HL-60 (cell line): ENCODE measurements around the gene SHC1.

Source experiments
- GABPA ChIP-seq: IDR thresholded peaks from 2 replicates; pipeline ENCODE4 v1.6.1; 2012; ENCODE audit warnings: low read depth
- POLR2AphosphoS5 ChIP-seq: IDR thresholded peaks from 2 replicates; pipeline ENCODE4 v1.6.1; 2012; ENCODE audit warnings: low read depth
- SPI1 ChIP-seq: IDR thresholded peaks from 2 replicates; pipeline ENCODE4 v1.6.1; 2012; ENCODE audit warnings: low read depth, mild to moderate bottlenecking, borderline replicate concordance
- TF ChIP-seq, protein P1 (sequence below): IDR thresholded peaks from one replicate; pipeline ENCODE4 v1.5.1; 2011; ENCODE audit warnings: low read length, control low read depth, inconsistent platforms; ENCODE audit not compliant: insufficient read depth
- TF ChIP-seq, protein P2 (sequence below): IDR thresholded peaks from 2 replicates; pipeline ENCODE4 v1.6.1; 2012; ENCODE audit warnings: low read depth; ENCODE audit not compliant: insufficient replicate concordance

DNA sequence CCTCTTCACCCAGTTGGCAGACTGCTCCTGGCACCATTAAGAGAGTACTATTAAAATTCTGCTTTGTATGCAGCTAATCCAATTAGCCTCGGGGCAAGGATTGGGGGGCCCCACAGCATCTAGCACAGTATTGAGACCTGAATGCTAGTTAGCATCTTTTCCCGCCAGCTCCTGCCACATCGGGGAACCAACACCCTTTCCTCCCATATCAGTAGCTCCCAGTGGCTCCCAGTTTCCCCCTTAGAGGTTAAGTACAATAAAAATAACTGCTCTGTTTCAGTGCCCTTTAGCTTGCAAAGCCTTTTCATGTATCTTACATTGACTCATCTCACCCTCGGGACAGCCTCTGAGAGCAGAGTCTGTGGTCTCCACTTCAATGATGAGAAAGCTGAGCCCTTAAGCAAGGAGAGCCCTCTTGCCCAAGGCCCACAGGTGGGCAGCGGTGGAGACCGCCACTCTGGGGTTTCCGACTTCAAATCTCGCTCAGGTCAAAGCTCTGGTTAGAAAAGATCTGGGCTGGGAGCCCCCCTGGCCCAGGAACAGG is 29.8 kb downstream of the SHC1 start:
- no peak for TF ChIP-seq GABPA
- TF ChIP-seq, protein P1, sequence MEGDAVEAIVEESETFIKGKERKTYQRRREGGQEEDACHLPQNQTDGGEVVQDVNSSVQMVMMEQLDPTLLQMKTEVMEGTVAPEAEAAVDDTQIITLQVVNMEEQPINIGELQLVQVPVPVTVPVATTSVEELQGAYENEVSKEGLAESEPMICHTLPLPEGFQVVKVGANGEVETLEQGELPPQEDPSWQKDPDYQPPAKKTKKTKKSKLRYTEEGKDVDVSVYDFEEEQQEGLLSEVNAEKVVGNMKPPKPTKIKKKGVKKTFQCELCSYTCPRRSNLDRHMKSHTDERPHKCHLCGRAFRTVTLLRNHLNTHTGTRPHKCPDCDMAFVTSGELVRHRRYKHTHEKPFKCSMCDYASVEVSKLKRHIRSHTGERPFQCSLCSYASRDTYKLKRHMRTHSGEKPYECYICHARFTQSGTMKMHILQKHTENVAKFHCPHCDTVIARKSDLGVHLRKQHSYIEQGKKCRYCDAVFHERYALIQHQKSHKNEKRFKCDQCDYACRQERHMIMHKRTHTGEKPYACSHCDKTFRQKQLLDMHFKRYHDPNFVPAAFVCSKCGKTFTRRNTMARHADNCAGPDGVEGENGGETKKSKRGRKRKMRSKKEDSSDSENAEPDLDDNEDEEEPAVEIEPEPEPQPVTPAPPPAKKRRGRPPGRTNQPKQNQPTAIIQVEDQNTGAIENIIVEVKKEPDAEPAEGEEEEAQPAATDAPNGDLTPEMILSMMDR = no peak
- TF ChIP-seq, protein P2, sequence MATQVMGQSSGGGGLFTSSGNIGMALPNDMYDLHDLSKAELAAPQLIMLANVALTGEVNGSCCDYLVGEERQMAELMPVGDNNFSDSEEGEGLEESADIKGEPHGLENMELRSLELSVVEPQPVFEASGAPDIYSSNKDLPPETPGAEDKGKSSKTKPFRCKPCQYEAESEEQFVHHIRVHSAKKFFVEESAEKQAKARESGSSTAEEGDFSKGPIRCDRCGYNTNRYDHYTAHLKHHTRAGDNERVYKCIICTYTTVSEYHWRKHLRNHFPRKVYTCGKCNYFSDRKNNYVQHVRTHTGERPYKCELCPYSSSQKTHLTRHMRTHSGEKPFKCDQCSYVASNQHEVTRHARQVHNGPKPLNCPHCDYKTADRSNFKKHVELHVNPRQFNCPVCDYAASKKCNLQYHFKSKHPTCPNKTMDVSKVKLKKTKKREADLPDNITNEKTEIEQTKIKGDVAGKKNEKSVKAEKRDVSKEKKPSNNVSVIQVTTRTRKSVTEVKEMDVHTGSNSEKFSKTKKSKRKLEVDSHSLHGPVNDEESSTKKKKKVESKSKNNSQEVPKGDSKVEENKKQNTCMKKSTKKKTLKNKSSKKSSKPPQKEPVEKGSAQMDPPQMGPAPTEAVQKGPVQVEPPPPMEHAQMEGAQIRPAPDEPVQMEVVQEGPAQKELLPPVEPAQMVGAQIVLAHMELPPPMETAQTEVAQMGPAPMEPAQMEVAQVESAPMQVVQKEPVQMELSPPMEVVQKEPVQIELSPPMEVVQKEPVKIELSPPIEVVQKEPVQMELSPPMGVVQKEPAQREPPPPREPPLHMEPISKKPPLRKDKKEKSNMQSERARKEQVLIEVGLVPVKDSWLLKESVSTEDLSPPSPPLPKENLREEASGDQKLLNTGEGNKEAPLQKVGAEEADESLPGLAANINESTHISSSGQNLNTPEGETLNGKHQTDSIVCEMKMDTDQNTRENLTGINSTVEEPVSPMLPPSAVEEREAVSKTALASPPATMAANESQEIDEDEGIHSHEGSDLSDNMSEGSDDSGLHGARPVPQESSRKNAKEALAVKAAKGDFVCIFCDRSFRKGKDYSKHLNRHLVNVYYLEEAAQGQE = no peak
- no peak for TF ChIP-seq POLR2AphosphoS5
- no peak for TF ChIP-seq SPI1
